ENCODE data around the gene ZNF618.

Gene ZNF618

GRCh38 chr9:114061292-114061691 lies 185.2 kb downstream of the ZNF618 start:
- Histone ChIP-seq H3K4me3 (peak overlapping the region; percentile 53; the same call in 1 of the 2 replicates), H3K9ac (peak overlapping the region; percentile 79), H4K20me1 (no peaks in the 10 kb centered on the region)

GRCh38 chr9:114061830-114062474 lies 185.8 kb downstream of the ZNF618 start:
- H3K27ac ChIP-seq: peak overlapping the region; percentile 98
- H3K9me3 ChIP-seq: peaks cover 8% of the 10 kb centered on the region; the same call in 1 of the 2 replicates
- H3K4me1 ChIP-seq: peaks cover 70% of the 10 kb centered on the region
- peak overlapping the region; percentile 92 for H3K4me2 ChIP-seq
- peak overlapping the region; percentile 23; the same call in 1 of the 2 replicates for H3K9ac ChIP-seq
- H3K4me3 ChIP-seq: no peak overlapping the region; the same call in 1 of the 2 replicates
- H4K20me1 ChIP-seq: no peaks in the 10 kb centered on the region
- no peaks in the 10 kb centered on the region for H3K27me3 ChIP-seq
- H3K36me3 ChIP-seq: peaks cover 4% of the 10 kb centered on the region; the same call in 1 of the 2 replicates
- no peak for TF ChIP-seq Cebpa-rat (IDR thresholded peaks at IDR 0.05)

More at GRCh38 chr9:114061292-114061691, 185.2 kb downstream of the ZNF618 start:
- peak overlapping the region; percentile 92 for H3K4me2 ChIP-seq
- peak overlapping the region; percentile 98 for H3K27ac ChIP-seq
- peaks cover 4% of the 10 kb centered on the region; the same call in 1 of the 2 replicates for H3K36me3 ChIP-seq
- no peak for TF ChIP-seq Cebpa-rat (IDR thresholded peaks at IDR 0.05)
- peaks cover 77% of the 10 kb centered on the region for H3K4me1 ChIP-seq
- H3K9me3 ChIP-seq: peaks cover 8% of the 10 kb centered on the region; the same call in 1 of the 2 replicates
- no peaks in the 10 kb centered on the region for H3K27me3 ChIP-seq

- H3K4me1 ChIP-seq: peaks cover 37% of the 10 kb centered on the region
- H3K27me3 ChIP-seq: no peaks in the 10 kb centered on the region
- H3K36me3 ChIP-seq: peaks cover 4% of the 10 kb centered on the region; the same call in 1 of the 2 replicates
- no peak overlapping the region for H3K9ac ChIP-seq
- H3K4me2 ChIP-seq: no peak overlapping the region
- no peak overlapping the region for H3K27ac ChIP-seq
- H4K20me1 ChIP-seq: no peaks in the 10 kb centered on the region
- H3K9me3 ChIP-seq: peaks cover 8% of the 10 kb centered on the region; the same call in 1 of the 2 replicates
- no peak overlapping the region for H3K4me3 ChIP-seq
- TF ChIP-seq Cebpa-rat (IDR thresholded peaks at IDR 0.05): no peak
Measured at GRCh38 chr9:114065304-114065703, 189.2 kb downstream of the ZNF618 start.

GRCh38 chr9:114069476-114070187 lies 193.5 kb downstream of the ZNF618 start:
- no peak overlapping the region for H3K9ac ChIP-seq
- H3K4me1 ChIP-seq: no peaks in the 10 kb centered on the region
- peaks cover 17% of the 10 kb centered on the region; the same call in 1 of the 2 replicates for H3K36me3 ChIP-seq
- H3K4me2 ChIP-seq: no peak overlapping the region
- H3K4me3 ChIP-seq: no peak overlapping the region
- H3K27me3 ChIP-seq: no peaks in the 10 kb centered on the region
- peaks cover 22% of the 10 kb centered on the region for H3K9me3 ChIP-seq
- no peak for TF ChIP-seq Cebpa-rat (IDR thresholded peaks at IDR 0.05)
- no peak overlapping the region for H3K27ac ChIP-seq
- no peaks in the 10 kb centered on the region for H4K20me1 ChIP-seq

- H4K20me1 ChIP-seq: no peaks in the 10 kb centered on the region
- peaks cover 22% of the 10 kb centered on the region for H3K9me3 ChIP-seq
- H3K27ac ChIP-seq: peak overlapping the region; percentile 35; the same call in 1 of the 2 replicates
- TF ChIP-seq Cebpa-rat (IDR thresholded peaks at IDR 0.05): no peak
- no peak overlapping the region for H3K4me3 ChIP-seq
- no peaks in the 10 kb centered on the region for H3K4me1 ChIP-seq
- peaks cover 17% of the 10 kb centered on the region; the same call in 1 of the 2 replicates for H3K36me3 ChIP-seq
- H3K9ac ChIP-seq: no peak overlapping the region
- H3K27me3 ChIP-seq: no peaks in the 10 kb centered on the region
- no peak overlapping the region for H3K4me2 ChIP-seq
Measured at GRCh38 chr9:114070188-114071103, 194.3 kb downstream of the ZNF618 start.

GRCh38 chr9:114071197-114071795 lies 195.2 kb downstream of the ZNF618 start:
- H3K27me3 ChIP-seq: no peaks in the 10 kb centered on the region
- H3K9ac ChIP-seq: no peak overlapping the region
- H3K9me3 ChIP-seq: peaks cover 22% of the 10 kb centered on the region
- no peak overlapping the region for H3K4me2 ChIP-seq
- peaks cover 13% of the 10 kb centered on the region; the same call in 1 of the 2 replicates for H3K36me3 ChIP-seq
- TF ChIP-seq Cebpa-rat (IDR thresholded peaks at IDR 0.05): no peak
- H4K20me1 ChIP-seq: no peaks in the 10 kb centered on the region
- H3K27ac ChIP-seq: peak overlapping the region; percentile 35; the same call in 1 of the 2 replicates
- H3K4me1 ChIP-seq: peaks cover 7% of the 10 kb centered on the region; the same call in 1 of the 2 replicates
- no peak overlapping the region for H3K4me3 ChIP-seq

GRCh38 chr9:114072184-114073140 lies 196.4 kb downstream of the ZNF618 start:
- Histone ChIP-seq H3K9me3 (peaks cover 22% of the 10 kb centered on the region), H4K20me1 (no peaks in the 10 kb centered on the region), H3K4me1 (peaks cover 18% of the 10 kb centered on the region), H3K36me3 (peaks cover 13% of the 10 kb centered on the region; the same call in 1 of the 2 replicates), H3K27ac (0 out of 2 replicates have a peak overlapping the region, but pooled peaks have one; percentile 26), H3K27me3 (no peaks in the 10 kb centered on the region), H3K4me2 (no peak overlapping the region), H3K4me3 (no peak overlapping the region), H3K9ac (no peak overlapping the region)
- no peak for TF ChIP-seq Cebpa-rat (IDR thresholded peaks at IDR 0.05)

- Histone ChIP-seq H3K9me3 (peaks cover 22% of the 10 kb centered on the region), H3K4me2 (no peak overlapping the region), H4K20me1 (no peaks in the 10 kb centered on the region), H3K4me1 (peaks cover 34% of the 10 kb centered on the region), H3K27ac (no peak overlapping the region), H3K4me3 (no peak overlapping the region), H3K36me3 (peaks cover 13% of the 10 kb centered on the region; the same call in 1 of the 2 replicates), H3K9ac (no peak overlapping the region), H3K27me3 (no peaks in the 10 kb centered on the region)
- TF ChIP-seq Cebpa-rat (IDR thresholded peaks at IDR 0.05): no peak
Measured at GRCh38 chr9:114075602-114076001, 199.5 kb downstream of the ZNF618 start.

All from BLaER1 (cell line).